Activated CD8-positive, alpha-beta memory T cell treated with anti-CD3 and anti-CD28 coated beads for 36 hours (primary cell): ENCODE results near the gene NRXN3. TPM values are rescaled to one million over a fixed set of nuclear protein-coding genes. Genes with fewer than 3 reads are reported as not detected.

Experiments used
- CTCF ChIA-PET: fragments of 350-600 bp; sonication (Branson Sonifier 250); formaldehyde crosslinking; loops from one replicate; lab custom pipeline; 2021; ENCODE audit warnings: antibody characterized with exemption; lab: Charles Lee
- POLR2A ChIA-PET: fragments of 350-600 bp; sonication (Branson Sonifier 250); formaldehyde crosslinking; loops from one replicate; lab custom pipeline; 2021; ENCODE audit warnings: antibody characterized with exemption; lab: Charles Lee
- total RNA-seq, 2 experiments: library from RNA; stranded (reverse); gene quantifications; one replicate each; pipeline ENCODE4 v1.2.3, GENCODE V29; 2021

The NRXN3 gene
- total RNA-seq, 2 experiments from 2014 or later, result not detected

- CTCF ChIA-PET, result no interaction called here
Observed at GRCh38 chr14:79910086-79910485, 1739.9 kb downstream of the NRXN3 start.

GRCh38 chr14:79911744-79912143 is 1741.6 kb downstream of the NRXN3 start:
- ChIA-PET POLR2A (no interaction called here), CTCF (no interaction called here)

More at GRCh38 chr14:79910086-79910485, 1739.9 kb downstream of the NRXN3 start:
- POLR2A ChIA-PET, result no interaction called here

GRCh38 chr14:79914595-79914994 is 1744.4 kb downstream of the NRXN3 start:
- ChIA-PET CTCF (no interaction called here), POLR2A (no interaction called here)

- ChIA-PET CTCF (no interaction called here), POLR2A (no interaction called here)
Observed at GRCh38 chr14:79915406-79915805, 1745.2 kb downstream of the NRXN3 start.

- POLR2A ChIA-PET, result no interaction called here
- CTCF ChIA-PET, result no interaction called here
Observed at GRCh38 chr14:79916281-79916680, 1746.1 kb downstream of the NRXN3 start.

GRCh38 chr14:79916892-79917291 is 1746.7 kb downstream of the NRXN3 start:
- POLR2A ChIA-PET, result no interaction called here
- CTCF ChIA-PET, result no interaction called here
